ENCODE measurements around the gene EFCAB14. TPM values are rescaled to one million over a fixed set of nuclear protein-coding genes. Genes with fewer than 3 reads are reported as not detected.

EFCAB14 gene
- total RNA-seq, 6 donors from 2014 or later = 100 to 171 (median 115) TPM

GRCh38 chr1:46691997-46692790, 26.7 kb downstream of the EFCAB14 start:
- no peak overlapping the region for H3K4me3 ChIP-seq
- H3K9me3 ChIP-seq = no peaks in the 10 kb centered on the region
- H3K36me3 ChIP-seq = peaks cover 16 to 81% (median 50%) of the 10 kb centered on the region in 4 donors
- TF ChIP-seq POLR2AphosphoS5 (IDR thresholded peaks at IDR 0.05) = no peak
- no peak for TF ChIP-seq POLR2A (IDR thresholded peaks at IDR 0.05)
- no peak for TF ChIP-seq EP300 (IDR thresholded peaks at IDR 0.05)
- no peak for TF ChIP-seq CTCF (IDR thresholded peaks at IDR 0.05)
- peaks cover 2 to 13% (median 10%) of the 10 kb centered on the region in 4 donors for H3K4me1 ChIP-seq
- 81 to 82% methylated on average over 6 of the region's 6 CpGs for WGBS, 2 donors
- DNase-seq (no peak), ATAC-seq (ENCODE audit: low FRiP score in 2 of 2) (no peak)
- H3K27ac ChIP-seq = no peak overlapping the region
- H3K27me3 ChIP-seq = no peaks in the 10 kb centered on the region

- TF ChIP-seq POLR2AphosphoS5 (IDR thresholded peaks at IDR 0.05) (no peak), POLR2A (IDR thresholded peaks at IDR 0.05) (no peak), EP300 (IDR thresholded peaks at IDR 0.05) (no peak), CTCF (IDR thresholded peaks at IDR 0.05) (no peak)
- peaks cover 2 to 19% (median 18%) of the 10 kb centered on the region in 4 donors for H3K4me1 ChIP-seq
- no peak overlapping the region for H3K27ac ChIP-seq
- no peak for DNase-seq
- ATAC-seq (ENCODE audit: low FRiP score in 2 of 2) = no peak
- peaks cover 22 to 81% (median 52%) of the 10 kb centered on the region in 4 donors for H3K36me3 ChIP-seq
- H3K9me3 ChIP-seq = no peaks in the 10 kb centered on the region
- H3K27me3 ChIP-seq = no peaks in the 10 kb centered on the region
- 93 to 96% methylated on average over 2 of the region's 2 CpGs for WGBS, 2 donors
- no peak overlapping the region for H3K4me3 ChIP-seq
Observed at GRCh38 chr1:46690931-46691421, 27.9 kb downstream of the EFCAB14 start.

GRCh38 chr1:46689897-46690296, 29.0 kb downstream of the EFCAB14 start:
- Histone ChIP-seq H3K27me3 (no peaks in the 10 kb centered on the region), H3K4me3 (no peak overlapping the region), H3K4me1 (peaks cover 2 to 19% (median 18%) of the 10 kb centered on the region in 4 donors), H3K9me3 (no peaks in the 10 kb centered on the region), H3K27ac (no peak overlapping the region), H3K36me3 (peaks cover 28 to 81% (median 44%) of the 10 kb centered on the region in 4 donors)
- no peak for TF ChIP-seq POLR2A (IDR thresholded peaks at IDR 0.05)
- no peak for DNase-seq
- whole genome bisulfite sequencing, 2 donors = 81 to 90% methylated on average over 1 of the region's 1 CpG
- no peak for ATAC-seq (ENCODE audit: low FRiP score in 2 of 2)

- H3K36me3 ChIP-seq = peaks cover 34 to 84% (median 50%) of the 10 kb centered on the region in 4 donors
- ATAC-seq (ENCODE audit: low FRiP score in 2 of 2) = no peak
- 77 to 81% methylated on average over 2 of the region's 2 CpGs for WGBS, 2 donors
Observed at GRCh38 chr1:46689356-46689755, 29.6 kb downstream of the EFCAB14 start.

More at GRCh38 chr1:46689356-46689755, 29.6 kb downstream of the EFCAB14 start:
- no peak overlapping the region for H3K4me3 ChIP-seq
- no peak for DNase-seq
- no peak for TF ChIP-seq POLR2A (IDR thresholded peaks at IDR 0.05)
- no peak for TF ChIP-seq CTCF (IDR thresholded peaks at IDR 0.05)
- TF ChIP-seq EP300 (IDR thresholded peaks at IDR 0.05) = no peak
- TF ChIP-seq POLR2AphosphoS5 (IDR thresholded peaks at IDR 0.05) = no peak
- no peak overlapping the region for H3K27ac ChIP-seq
- H3K9me3 ChIP-seq = no peaks in the 10 kb centered on the region
- no peaks in the 10 kb centered on the region for H3K27me3 ChIP-seq
- peaks cover 2 to 19% (median 18%) of the 10 kb centered on the region in 4 donors for H3K4me1 ChIP-seq

Data from upper lobe of left lung (tissue), 6 donors.